Activated T-helper 1 cell treated with anti-CD3 and anti-CD28 coated beads, Interleukin-2, amount 50 U/mL, for 16 hours (primary cell): ENCODE data around the gene EIF3D.
A peak's percentile ranks its signal among the peaks of the same experiment; 100 is the strongest.

Experiments used
- DNase-seq, 2 donors: peaks; one replicate each; pipeline ENCODE4 v3.0.0-alpha.2; 2020; ENCODE audit warnings: low read depth in 1 of 2, low spot score in 1 of 2

The EIF3D gene

DNA sequence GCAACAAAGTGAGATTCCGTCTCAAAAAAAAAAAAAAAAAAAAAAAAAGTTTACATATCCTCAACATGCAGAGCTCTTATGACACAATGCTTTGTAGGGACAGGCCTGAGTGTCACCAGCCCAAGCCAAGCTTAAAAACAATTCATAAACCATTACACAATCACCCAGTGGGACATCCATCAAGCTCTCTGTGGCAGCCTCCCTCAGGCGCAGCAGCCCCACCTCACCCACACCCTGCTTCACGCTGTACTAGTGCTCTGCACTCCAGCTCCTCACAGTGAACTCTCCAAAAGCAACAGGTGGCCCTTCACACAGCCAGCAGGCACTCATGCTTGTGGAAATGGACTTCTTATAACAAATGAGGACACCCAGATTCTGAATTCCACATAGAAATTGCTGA lies 18.6 kb downstream of the EIF3D start:
- DNase-seq = no peak

DNA sequence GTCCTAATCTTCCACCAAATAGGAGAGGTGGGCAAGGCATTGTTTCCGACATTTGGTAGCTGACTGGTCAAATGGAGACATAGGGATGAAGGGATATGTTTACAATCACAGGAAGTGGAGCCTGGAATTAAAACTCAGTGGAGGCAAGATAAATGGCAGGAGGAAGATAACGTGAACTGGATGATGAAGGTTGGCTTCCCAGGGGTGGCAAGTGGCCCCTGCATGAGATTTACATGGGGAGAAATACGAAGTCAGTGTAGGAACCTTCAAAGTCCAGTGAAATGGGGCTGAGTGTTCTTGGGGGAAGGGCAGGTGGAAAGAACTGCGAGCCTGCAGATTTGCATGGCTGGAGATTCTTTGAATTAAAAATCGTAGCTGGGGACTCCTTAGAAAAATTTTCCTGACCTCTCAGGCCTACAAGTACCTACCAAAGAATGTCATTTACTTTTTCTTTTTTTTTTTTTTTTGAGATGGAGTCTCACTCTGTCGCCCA lies 21.4 kb downstream of the EIF3D start:
- DNase-seq = no peak

DNA sequence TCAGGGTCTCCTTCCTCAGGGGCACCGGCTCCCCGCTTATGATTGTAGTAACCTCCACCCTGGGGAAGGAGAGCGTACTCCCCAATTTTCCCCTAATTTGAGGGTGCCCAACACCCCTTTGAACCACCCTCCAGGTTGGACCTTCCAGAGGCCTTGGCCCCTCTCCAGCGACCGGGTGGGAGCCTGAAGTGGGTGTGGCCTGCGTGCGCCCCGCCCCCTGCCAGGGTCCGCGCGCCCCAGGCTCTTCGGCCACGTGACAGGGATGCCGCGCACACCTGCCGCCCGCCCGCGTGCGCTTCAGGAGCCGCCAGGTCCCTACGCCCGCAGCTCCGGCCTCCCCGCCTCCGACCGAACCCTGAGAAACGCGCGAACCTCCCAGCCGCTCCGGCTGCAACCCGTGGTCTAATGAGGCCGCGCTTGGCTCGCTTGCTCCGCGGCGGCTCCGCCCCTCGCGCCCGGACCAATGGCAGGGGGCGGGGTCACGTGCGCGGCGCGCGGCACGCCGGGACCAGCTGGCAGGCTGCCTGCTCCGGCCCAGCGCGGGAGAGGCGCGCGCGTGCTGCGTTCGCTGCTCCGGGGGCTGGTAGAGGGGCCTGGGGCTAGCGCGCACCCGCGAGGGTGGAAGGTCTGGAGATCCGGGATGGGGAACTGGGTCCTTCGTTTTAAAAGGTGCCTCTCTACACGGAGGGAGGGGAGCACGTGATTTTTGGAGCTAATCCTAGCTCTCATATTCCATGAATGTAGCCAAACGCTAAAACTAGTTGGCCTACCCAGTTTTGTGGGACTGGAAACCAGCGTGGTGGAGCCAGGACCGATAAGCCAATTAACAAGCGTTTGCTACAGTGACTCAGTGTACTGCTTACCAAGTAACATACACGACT lies 22.1 kb downstream of the EIF3D start, which contains the start of gene FOXRED2:
FOXRED2 (minus strand) TSS at position 404 of the 881 bp plus-strand sequence. CDS start 618 bp downstream, outside the sequence.
- DNase-seq = peak; percentile 75 to 82

DNA sequence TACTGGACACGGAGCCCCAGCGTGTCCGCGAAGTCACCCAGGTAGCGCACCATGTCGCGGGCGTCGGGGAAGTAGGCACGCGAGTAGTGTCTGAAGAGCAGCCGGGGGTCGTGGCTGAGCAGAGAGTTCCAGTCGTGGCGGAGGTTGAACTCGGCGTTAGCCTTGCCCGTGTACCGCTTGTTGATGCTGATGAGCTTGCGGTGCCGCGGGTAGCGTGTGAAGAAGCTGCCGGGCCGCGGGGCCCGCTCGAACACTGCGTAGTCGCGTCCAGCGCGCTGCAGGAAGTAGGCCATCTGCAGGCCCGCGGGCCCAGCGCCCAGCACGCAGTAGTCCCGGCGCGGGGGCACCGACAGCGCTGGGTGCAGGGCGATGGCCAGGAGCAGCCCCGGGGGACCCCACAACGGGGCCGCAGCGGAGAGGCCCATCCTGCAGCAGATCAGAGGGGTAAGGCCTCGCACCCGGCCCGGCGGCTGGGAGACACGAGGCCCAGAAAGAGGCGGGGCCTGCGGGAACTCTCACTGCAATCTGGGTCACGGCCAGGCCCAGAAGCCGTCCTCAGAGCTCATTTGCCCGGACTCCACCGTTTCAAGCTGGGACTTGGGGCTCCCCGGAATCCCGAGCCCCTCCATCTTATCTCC lies 22.8 kb downstream of the EIF3D start:
- no peak for DNase-seq

DNA sequence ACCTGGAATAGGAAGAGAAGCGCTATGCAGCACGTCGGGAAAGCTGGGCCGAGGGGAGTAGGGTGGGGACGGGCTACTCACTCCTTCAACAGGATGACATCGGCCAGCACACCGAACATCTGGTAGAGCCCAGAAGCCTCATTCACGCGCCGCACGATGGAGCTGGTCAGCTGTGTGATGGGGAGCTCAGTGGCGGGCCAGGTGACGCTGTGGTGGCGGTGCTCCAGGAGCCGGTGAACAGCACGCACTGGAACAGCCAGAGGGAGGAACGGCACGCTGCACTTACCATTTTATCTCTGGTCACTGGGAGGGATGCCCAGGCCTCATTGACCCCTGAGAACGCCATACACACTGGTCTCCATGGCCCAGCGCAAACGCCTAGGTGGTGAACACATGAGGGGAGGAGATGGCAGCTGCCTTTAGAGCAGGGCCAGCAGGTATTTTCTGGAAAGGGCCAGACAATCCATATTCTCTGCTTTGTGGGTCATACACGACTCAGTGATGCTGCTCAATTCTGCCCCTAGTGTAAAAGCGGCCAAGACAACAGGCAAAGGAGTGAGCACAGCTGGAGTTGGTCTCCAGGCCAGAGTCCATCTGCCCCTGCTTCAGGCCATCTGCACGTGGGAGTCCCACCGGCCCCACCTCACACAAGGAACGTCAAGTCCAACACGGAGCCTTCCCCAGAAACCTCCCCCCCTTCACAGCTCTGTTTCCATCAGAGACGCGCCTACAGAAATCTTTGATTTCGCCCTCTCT lies 30.9 kb downstream of the EIF3D start:
- no peak for DNase-seq

DNA sequence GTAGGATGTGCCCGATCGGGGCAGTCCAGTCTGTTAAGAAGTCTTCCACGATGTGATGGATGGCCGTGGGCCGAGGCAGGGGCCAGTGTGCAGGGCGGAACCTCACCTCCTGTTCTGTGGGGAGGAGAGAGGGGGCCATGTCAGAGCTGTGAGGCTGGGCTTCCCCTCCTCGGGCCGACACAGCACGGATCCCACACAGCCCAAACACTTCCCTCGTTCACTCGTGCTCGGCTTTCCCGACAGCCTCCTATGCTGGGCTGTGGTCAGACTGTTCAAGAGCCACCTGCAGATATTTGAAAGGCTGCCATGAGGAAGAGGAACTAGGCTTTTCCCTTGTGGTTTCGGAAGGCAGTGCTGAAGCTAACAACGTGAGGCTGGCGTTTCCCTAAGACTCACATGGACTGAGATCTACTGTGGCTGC lies 35.3 kb downstream of the EIF3D start:
- DNase-seq = no peak

DNA sequence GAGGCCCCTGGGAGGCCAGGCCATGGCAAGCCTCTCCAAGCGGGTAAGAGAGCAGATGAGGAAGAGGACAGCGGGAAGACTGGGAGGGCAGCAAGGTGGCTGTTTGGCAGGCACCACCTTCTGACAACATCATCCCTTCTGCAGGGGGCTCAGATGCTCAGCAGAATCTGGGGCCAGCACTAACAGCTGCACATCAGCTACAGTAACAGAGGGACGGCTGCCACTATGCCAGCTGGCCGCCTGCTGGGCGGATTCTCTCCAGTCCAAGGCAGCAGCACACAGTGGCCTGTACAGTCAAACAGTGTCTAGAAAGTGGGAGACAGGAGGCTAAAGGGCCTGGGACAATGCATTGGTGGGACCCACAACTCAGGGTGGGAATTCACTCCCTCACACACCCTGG lies 36.9 kb downstream of the EIF3D start:
- no peak for DNase-seq

DNA sequence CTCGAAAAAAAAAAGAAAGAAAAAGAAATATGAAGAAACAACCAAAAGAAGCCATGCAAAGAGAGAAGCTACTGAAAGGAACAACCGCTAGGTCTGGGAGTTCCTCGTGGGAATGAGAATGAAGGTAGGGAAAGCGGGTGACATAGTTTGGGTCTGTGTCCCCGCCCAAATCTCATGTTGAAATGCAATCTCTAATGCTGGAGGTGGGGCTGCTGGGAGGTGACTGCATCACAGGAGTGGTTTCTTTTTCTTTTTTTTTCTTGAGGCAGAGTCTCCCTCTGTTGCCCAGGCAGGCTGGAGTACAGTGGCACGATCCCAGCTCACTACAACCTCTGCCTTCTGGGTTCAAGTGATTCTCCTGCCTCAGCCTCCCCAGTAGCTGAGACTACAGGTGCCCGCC lies 37.8 kb downstream of the EIF3D start:
- DNase-seq = no peak

DNA sequence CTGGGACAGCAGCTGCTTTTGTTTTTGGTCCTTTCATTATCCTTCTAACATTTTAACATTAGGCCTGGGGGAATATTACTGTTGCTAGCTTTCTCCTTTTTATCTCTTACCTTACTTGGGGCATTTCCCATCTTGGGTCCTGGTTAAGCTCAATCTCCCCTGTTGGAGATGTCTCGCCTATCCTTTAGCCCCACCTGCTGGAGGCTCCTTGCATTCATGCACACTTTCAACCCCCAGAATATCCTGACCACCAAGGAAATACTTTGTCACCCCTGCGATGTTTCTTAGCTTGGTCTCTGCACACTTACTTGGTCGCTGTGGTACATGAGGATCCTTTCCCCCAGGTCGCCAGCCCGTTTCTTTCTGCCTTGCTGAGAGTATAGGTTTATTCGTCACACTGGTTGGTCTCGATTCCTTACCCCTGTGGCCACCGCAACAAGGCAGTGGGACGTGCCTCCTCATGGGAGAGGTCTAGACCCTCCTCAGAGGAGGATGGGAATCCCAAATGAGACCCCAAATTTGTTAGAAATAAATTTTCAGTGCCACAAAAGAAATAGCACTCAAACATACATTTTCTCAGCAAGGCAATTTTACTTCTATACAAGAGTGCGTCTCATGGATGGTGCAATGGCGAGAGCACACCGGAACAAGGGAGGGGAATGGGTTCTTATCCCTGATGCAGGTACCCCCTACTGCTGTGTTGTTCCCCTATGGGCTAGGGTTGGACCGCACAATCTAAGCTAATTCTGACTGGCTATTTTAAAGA lies 42.2 kb downstream of the EIF3D start:
- DNase-seq = peak; percentile 30 to 31

DNA sequence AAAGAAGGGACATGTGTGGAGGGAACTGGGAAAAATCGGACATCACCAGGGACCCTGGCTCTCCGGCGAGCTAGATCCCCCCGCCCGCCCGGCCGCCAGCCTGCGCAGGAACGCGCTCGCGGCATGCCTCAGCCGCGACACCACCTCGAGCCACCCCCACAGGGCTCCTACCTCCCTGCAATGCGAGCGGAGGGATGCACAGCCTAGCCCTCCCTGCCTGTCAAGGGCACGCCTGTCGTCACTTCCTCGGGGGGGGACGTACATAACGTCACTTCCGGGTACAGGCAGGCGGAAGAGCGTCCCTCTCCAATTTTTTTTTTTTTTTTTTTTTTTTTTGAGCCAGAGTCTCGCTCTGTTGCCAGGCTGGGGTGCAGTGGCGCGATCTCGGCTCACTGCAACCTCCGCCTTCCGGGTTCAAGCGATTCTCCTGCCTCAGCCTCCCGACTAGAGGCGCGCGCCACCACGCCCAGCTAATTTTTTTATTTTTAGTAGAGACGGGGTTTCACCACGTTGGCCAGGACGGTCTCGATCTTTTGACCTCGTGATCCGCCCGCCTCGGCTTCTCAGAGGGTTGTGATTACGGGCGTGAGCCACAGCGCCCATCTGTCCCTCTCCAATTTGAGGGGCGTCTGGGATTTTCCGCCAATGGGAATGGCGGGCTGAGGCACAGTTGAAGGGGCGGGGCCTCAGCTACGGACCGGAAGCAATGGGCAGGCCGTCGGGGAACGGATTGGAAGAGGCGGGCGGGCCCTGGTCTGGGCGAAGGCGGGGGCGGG lies 47.4 kb downstream of the EIF3D start, which contains the start of gene TXN2:
TXN2 (minus strand) TSS at position 248 of the 776 bp plus-strand sequence. CDS start 803 bp downstream, outside the sequence.
- DNase-seq = peak; percentile 89 to 93

DNA sequence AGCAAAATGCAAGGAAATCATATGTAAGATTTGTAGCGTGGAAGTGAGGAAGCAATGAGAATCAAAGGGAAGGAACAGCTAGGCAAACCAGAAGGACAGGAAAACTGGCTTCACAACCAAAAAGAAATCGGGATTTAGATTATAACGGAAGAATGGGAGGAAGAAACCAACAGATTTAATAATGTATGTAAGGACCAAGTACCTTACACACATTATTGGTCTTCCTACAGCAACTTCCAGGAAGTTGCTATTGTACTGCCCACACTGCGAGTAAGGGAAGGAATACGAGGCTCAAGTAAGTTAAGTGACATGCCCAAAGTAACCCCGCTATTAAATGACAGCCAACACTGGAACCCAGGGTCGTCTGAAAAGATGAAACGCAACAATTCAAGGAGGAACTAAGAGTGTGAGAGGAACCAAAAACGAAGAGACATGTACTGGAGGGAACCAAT lies 48.0 kb downstream of the EIF3D start:
- no peak for DNase-seq

DNA sequence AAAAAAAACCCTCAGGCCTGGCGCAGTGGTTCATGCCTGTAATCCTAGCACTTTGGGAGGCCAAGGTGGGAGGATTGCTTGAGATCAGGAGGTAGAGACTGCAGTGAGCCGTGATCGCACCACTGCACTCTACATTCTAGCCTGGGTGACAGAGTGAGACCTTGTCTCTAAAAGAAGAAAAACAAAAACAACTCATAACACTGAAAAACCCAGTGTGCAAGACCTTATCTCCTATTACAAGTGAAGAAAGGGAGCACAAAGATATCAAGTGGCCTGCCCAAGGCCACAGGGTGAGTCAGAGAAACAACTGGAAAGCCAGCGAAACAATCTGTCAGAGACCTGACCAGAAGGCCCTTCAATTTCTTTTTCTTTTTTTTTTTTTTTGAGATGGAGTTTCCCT lies 50.0 kb downstream of the EIF3D start:
- DNase-seq = no peak

DNA sequence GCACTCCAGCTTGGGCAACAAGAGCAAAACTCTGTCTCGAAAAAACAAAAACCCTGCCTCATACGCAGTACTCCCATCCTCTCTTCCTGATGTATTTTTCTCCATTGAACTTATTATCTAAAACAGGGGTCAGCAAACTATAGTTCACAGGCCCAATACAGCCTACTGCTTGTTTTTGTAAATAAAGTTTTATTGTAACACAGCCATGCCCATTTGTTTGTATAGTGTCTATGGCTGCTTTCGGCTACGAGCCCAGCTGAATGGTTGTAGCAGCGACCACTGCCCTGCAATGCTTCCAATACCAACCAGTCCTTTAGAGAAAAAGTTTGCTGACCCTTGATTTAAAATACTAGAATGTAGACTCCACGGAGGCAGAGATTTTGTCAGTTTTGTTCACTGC lies 53.6 kb downstream of the EIF3D start:
- DNase-seq = no peak

DNA sequence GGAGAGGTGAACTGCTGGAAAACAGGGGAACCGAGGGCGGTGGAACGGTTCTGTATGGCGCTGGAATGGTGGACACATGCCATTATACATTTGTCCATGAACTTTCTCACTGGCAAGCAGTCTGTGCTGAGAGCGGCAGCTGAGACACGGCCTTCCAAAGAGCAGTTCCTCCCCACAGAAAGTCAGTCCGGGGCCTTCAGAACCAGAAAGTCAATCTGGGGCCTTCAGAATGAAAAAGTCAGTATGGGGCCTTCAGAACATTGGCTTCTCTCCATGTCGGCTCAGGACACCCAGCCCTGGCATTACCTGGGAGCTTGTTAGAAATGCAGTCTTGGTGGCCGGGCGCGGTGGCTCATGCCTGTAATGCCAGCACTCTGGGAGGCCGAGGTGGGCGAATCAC lies 56.3 kb downstream of the EIF3D start:
- DNase-seq = no peak

DNA sequence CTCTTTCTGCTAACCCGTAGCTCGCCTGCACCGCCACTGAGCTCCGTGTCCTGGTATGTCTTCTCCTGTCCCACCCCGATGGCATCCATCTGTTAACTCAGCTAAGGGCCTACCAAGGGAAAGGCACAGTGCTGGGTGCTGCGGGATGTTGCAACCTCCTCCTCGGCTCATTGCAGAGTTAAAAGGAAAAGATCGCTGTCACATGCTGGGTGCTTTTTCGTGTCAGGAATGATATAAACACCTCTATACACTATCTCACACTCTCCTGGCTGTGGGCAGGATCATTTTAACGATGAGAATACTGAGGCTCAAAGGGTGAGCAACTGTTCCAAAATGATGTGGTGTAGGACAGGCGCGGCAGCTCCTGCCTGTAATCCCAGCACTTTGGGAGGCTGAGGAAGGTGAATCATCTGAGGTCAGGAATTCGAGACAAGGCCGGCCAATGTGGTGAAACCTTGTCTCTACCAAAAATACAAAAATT lies 57.6 kb downstream of the EIF3D start:
- DNase-seq = no peak

DNA sequence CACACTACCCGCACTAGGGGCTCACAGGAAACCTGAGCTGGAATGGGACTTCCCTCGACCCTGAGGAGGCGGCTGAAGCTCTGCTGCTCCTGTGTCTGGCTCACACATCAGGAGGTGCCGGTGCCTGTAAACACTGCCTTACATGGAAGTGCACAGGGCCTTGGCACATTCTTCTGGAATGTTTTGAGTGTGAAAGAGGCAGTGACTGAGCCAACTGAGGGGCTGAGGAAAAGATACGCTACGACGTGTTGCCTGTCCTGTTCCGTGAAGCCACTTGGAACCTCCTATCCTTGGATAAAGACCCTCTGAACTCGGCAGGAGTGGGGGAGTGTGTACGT lies 58.0 kb downstream of the EIF3D start:
- no peak for DNase-seq

DNA sequence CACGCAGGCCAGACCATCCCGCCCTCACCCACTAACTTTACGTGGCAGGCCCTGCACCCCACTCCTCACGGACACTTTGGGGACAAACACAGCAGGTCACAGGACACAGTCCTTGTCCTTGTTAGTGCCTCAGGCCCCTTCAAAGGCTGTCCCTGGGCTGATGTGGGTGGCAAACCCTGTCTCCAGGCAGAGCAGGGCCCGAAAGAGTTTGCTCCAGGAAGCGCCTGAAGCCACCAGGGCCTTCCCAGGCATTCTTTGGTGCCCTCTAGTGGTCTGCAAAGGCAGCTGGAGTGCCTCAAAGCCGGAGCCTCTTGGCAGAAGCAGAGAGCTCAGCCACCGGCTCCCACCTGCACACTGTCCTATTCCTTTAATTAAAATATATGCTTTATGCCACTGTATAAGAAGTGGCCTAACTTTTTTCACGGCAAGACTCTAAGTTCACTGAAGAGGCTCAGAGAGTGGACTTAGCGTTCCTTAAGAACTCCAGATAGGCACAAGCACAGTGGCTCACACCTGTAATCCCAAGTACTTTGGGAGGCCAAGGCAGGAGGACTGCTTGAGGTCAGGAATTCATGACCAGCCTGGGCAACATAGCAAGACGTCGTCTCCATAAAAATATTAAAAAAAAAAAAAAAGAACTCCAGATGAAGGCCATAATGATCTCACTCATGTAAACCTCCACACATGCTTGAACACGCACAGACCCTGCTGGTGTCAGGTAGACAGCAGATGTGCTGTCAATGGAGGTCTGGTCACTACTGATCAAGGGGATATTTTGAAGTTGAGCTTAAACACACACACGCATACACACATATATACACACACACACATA lies 58.6 kb downstream of the EIF3D start:
- DNase-seq = peak; percentile 62 to 72

DNA sequence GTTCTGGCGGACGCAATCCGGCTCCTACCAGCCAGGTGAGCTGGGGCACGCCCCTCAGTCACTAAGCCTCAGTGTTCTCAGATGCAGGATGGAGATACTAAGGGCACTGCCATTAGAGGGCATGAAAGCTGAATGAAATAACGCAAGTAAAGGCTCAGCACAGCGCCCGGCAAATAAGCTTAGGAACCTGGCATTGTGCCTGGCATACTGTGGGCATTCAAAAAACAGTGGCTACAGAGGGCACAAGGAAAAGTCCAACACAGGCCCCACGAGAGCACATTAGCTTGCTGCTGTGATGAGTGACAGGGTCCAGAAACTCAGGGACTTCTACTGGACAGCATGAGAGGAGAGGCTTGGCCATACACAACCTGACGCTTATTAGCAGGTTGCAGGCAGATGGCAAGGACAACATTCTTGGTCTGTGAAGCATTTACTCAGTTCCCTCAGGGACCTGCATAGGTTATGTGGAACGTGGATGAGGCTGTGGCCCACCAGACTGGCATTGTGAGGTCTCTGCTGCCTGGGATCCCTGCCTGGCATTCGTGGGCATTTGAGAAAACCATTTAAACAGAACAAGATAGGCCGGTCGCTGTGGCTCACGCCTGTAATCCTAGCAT lies 59.8 kb downstream of the EIF3D start:
- DNase-seq = no peak
